Hematopoietic multipotent progenitor cell treated with erythropoietin and hydrocortisone succinate and interleukin-3 and kit ligand, for 17 days (in vitro differentiated cells): ENCODE data around the gene PDE2A.

Source experiments
- DNase-seq: peaks from one replicate; pipeline ENCODE4 v3.0.0-alpha.2; 2015; ENCODE audit warnings: low spot score

PDE2A gene

GRCh38 chr11:72682858-72683243 lies 8.6 kb upstream of the PDE2A start:
- DNase-seq = no peak

GRCh38 chr11:72682238-72682857 lies 8.1 kb upstream of the PDE2A start:
- DNase-seq = no peak

GRCh38 chr11:72681226-72682153 lies 7.3 kb upstream of the PDE2A start:
- no peak for DNase-seq

DNA sequence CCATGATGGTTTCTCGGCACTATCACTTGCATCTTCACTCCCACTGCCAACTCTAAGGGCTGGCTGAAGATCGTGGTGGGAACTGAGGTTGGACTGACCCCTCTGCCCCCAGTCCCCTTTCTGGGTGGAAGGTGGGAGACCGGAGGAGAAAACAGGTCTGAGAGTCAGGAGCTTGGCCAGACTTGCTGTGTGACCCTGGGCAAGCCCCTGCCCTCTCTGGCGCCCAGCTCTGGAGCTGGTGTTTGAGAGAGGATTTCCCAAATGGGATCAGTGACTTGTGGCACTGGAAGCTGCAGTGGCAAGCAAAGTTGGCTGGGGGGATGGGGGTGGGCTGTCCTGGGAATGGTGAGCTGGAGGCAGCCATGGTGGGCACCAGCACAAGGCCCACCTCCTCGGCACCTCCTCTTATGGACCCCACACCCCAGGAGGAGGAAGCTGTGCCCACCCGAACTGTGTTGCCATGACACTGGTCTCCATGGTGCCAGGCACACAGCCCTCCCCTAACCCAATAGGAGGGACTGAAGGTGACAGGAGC lies 6.5 kb upstream of the PDE2A start:
- DNase-seq = no peak

- no peak for DNase-seq
Observed at GRCh38 chr11:72679869-72680268, 5.6 kb upstream of the PDE2A start.

- DNase-seq = no peak
Observed at GRCh38 chr11:72678524-72678923, 4.3 kb upstream of the PDE2A start.

- DNase-seq = no peak
Observed at GRCh38 chr11:72676861-72677341, 2.7 kb upstream of the PDE2A start.

GRCh38 chr11:72675221-72675620 lies 999 bp upstream of the PDE2A start:
- no peak for DNase-seq

- DNase-seq = no peak
Observed at GRCh38 chr11:72673284-72673942, 809 bp downstream of the PDE2A start.

GRCh38 chr11:72672597-72673238 lies 1.5 kb downstream of the PDE2A start:
- DNase-seq = no peak

DNA sequence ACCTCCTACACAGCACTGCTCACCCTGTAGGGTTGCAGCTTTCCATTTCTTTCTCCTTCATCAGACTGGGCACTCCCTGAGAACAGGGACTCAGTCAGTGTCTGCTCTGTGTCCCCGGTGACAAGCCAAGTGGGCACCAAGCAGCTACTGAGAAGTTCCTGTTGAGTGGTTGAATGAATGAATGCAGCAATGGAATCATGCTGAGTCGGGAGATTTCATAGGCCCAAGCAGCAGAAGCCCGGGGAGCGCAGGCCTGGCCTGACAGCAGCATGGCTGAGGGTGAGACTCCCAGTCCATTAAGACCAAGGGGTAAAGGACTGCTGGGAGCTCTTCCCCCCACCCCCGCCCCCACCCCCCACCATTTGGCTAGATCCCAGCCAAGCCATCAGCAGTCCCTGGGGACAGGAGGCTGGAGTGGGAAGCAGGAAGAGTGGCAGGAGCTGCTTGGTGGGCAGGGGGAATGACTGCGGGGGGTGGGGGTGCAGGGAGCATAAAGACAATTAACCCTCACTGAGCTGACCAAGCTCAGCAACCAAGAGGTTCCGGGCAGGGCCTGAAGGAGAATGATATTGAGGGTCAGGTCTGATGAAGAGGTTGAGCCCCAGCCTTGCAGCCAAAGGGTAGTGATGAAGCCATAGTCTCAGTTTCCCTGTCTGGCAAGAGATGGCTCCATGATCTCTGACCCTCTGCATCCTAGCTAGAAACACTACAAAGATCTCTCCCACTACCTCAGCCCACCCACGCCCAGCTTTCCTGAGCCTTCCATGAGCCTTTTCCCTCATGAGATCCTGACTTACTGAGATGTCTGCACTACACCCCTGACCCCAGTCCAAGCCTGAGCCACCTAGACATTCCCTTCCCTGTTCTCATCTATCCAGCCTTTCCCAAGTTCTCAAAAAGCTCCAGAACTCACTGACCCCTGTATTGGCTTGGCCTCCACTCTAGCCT lies 2.8 kb downstream of the PDE2A start:
- DNase-seq = no peak

DNA sequence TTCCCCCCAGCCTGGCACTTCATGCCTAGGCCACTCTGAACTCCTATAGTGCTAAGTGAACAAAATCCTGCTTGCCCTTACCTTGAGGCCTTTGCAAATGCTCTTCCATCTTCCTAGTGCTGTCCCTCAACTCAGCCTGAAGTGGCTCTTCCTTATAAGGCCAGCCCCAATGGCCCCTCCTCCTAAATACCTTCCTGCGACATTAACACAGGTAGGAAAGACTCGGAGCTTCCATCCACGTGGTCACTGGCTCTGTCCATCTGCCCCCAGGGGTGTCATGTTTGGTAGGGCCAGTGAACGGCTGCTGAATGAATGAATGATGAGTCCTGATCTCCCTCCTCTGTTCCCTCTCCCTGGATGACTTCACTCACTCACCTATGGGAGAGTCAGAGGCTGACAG lies 4.2 kb downstream of the PDE2A start:
- DNase-seq = no peak

DNA sequence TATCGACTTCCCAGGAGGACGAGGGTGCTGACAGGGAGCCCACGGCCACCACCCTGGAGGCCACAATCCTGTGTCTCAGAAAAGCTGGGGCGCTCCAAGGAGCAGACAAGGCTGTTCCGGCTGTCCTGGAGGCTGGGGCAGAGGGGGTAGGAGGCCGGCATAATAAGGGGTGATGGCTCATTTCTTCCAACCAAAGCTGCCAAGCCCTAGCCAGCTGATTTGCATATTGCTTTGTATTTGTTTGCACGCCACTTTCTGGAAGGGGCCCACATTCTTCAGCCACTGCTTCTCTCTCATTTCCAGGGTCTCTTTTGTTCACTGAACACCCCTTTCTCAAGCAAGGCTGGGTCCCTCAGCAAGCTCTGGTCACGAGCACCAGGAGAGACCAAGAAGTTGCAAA lies 4.7 kb downstream of the PDE2A start:
- no peak for DNase-seq

DNA sequence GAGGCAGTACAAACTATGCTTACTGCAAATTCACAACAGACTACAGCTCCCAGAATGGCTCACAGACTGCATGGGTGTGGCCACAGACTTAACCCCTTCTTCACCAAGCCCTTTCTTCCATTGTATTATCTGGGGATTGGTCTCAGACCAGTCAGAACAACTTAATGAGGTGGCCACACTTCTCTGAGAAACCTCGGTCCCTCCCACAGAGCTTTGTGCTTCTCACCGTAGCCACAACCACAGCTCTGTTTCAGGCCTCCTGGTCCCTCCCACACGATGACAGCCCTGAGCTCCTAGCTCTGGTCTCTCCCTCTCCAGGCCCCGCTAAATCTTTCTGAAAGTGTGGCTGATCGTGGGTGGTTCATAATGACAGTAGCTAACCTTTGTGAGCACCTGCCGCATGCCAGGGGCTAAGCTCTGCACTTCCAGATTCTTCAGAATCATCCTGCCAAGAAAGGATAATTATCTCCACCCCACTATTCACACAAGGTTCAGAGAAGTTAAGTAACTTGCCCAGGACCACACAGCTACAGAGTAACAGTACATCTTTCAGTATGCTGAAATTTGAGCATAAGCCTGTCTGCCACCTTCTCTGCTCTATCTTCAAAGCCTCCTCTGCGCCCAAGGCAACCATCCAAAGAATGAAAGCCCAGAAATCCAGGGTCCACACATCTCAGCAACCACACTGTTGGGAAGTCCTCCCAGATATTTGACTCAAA lies 5.4 kb downstream of the PDE2A start:
- DNase-seq = no peak

DNA sequence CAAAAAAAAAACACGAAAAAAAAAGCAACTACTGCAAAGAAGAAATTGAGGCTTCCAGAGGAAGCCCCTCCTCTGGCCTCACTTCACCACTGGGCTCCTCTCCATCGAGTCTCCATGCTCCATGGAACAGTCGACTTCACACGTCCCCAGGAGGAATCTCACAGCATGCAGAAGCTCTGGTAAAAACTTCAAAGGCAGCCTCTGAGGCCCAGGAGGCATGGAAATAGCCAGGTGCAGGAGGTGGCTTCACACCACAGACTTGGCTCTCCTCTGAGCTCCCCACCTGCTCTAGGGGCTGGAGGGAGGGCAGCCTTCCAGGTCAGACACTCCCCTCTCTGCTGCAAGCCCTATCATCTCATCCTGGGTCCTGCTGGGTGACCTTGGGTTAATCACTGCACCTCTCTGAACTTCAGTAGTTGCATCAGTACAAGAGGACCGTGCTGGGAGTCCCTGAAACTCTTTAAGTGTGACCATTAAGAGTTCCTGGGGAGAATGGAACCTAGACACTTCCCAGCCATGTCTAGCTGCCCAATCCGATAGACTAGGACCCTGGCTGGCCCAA lies 8.2 kb downstream of the PDE2A start:
- DNase-seq = no peak

- DNase-seq = no peak
Observed at GRCh38 chr11:72662036-72662435, 12.2 kb downstream of the PDE2A start.

GRCh38 chr11:72661486-72661885 lies 12.7 kb downstream of the PDE2A start:
- DNase-seq = no peak

DNA sequence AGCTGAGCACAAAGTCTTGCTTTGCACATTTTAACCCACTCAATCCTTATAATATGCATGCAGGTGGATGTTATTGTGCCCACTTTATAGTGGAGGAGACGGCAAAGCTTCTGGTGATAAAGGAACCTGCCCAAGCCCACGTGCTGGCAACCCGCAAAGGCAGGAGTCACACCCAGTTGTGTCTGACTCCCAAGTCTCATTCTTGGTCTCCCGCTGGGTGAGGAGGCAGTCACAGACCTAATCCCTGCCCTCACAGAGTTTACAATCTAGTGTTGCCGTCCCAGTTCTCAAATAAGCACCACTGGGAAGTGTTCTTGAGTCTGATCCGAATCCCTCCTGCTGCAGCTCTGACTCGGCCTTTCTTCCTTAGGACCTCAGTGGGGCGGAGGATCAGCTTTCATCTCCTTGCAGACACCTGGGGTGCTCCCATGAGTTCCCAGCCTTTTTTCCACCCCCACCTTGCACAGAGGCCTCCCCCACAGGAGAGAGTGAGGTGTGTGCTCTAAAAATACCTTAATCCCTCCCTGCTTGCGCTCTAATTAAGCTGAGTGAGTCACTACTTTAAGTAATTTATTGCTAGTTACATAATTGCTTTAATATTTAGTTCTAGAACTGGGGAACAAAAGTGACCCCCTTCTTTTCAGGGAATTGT lies 15.1 kb downstream of the PDE2A start:
- no peak for DNase-seq

DNA sequence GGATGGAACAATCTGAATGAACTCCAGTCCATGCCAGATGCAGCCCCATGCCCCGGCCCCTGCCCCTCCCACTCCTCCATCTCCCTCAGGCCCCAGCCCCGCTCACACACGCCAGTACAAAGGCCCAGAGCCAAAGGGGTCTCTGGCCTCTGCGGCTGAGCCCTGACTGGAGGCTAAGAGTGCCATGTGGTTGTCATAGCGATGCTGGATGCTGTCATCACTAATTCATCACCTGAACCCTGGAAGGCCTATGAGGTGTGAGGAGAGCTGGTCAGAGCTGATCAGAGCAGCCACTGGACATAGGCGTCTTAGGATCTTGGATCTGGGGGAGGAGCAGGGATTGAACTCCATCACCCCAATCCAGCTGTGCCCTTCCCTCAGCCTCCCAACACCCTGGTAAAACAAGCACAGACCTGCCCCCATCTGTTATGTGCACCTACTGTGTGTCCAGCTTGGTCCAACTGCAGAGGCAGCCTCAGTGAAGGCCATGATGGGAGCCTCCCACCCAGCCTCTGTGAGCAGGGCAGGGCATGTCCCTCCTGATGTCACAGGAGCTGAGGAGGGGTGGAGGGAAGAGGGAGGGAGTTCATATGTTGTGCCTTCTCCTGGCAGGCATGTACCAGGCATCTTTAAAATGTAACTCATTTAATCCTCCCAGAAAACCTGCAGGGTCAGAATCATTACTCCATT lies 16.7 kb downstream of the PDE2A start:
- no peak for DNase-seq
